Epidermal melanocyte (primary cell): Measurements from ENCODE around the gene PLA2G4C.

Experiments
- DNase-seq: peaks from one replicate; pipeline ENCODE4 v3.0.0; 2011; ENCODE audit warnings: low spot score; ENCODE audit not compliant: insufficient read length

Gene PLA2G4C

DNA sequence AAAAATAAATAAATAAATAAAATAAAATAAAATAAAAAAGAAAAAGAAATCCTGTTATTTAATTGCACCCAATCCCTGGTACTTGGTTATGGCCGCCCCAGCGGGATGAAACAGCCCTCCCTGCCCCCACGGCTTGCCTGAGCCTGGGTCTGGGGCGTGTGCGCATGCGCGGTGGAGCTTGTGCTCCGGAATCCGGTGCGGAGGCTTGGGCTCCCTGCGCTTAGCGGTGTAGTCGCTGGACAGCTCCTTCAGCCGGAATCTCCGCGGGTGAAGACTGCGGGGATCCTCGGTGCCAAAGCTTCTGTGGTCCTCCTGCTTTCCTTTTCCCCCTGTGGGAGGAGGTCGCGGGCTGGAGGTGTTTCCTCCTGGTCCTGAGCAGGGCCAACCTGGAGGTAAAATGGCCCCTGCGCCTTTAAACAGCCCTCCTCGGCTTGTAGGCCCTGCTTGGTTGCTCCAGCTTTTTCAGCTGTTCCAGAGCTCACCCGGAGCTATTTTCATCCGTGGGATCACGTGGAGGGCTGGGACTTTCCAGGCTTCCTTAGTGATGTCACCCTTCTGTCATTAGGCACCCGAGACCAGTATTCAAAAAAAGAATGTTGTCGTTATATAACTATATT is at the start of gene PLA2G4C:
PLA2G4C (minus strand) TSS at position 468 of the 617 bp plus-strand sequence. CDS start 4,288 bp downstream, outside the sequence.
- peak; percentile 93 for DNase-seq

DNA sequence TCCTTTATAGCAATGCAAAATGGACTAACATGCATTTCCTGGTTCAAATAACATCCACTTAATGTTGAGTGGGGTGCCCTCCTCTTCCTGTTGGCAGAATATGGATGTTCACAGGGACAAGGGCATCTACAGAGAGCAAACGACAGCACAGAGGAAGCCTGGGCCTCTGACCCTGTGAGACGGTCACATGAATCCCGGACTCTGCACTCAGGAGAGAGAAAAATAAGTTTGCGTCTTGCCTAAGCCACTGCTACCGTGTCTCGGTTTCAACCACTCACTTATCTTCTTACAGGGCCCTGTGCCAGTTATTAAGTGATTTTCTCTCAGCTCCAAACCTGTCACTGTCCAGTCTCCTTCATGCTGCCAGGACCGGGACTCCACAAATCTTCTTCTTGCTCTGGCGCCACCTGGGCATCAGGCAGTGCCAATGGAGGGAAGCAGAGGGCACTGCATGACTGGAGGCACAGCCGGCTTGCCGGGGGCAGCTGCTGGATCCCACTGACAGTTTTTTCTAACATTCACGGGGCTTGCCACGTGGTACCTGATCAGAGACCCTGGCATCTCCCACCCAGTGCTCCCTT is 47.7 kb upstream of the PLA2G4C start:
- DNase-seq = no peak

GRCh38 chr19:48154003-48154402 is 43.4 kb upstream of the PLA2G4C start:
- no peak for DNase-seq

DNA sequence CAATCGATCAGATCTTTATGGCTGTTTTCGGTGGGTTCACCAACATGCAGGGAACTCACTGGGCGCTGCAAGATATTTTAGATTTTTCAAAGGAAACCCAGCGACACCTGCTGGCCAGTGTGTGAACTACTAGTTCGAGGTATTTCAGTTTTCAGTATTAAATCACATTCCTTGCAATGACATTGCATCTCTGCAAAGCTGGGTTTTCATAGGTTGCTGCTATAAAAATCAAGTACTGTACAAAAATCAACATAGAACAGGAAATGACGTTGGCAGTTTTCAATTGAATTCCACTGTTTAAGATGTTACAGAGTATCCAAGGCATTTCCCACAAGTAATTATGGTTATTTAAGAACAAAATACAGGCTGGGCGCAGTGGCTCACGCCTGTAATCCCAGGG is 41.9 kb upstream of the PLA2G4C start:
- DNase-seq = peak; percentile 47

DNA sequence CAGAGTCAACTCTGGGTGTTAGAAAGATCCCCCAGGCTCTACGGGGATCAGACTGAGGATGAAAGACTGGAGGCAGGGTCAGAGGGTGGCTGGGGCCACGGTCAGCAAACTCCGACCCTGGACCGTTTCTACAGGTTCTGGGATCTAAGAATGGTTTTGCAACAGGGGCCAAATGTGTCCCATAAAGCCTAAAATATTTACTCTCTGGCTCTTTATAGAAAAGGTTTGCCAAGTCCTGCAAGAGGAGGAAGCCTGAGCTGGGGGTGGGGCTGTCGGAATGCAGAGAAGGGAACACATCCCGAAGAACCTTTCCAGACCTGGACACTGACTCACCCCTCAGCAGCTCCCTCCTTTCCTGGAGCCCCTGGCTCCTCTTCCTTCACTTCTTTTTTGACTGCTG is 38.8 kb upstream of the PLA2G4C start:
- DNase-seq = no peak

GRCh38 chr19:48148576-48148975 is 38.0 kb upstream of the PLA2G4C start:
- no peak for DNase-seq

- DNase-seq = no peak
These were observed 37.1 kb upstream of the PLA2G4C start for GRCh38 chr19:48147597-48148175.

- no peak for DNase-seq
These were observed 28.4 kb upstream of the PLA2G4C start for GRCh38 chr19:48139053-48139452.

DNA sequence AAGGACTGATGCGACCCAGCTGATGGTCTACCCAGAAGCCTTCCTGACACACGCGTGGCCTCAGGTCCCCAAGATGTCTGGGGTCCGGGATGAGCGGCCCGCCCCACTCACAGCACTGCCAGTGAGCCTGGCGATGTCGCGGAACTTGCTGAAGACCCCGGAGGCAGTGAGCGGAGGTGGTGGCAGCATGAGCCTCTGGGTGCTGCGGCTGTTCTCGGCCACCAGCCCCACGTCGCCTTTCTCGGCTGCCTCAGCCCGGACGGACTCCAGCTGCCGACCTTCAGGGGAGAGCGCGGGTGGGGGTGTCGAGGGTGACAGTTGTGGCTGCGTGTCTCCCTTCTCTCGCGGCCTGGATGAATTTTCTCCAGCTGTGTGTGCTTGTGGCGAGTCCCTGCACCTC is 26.8 kb upstream of the PLA2G4C start:
- no peak for DNase-seq

DNA sequence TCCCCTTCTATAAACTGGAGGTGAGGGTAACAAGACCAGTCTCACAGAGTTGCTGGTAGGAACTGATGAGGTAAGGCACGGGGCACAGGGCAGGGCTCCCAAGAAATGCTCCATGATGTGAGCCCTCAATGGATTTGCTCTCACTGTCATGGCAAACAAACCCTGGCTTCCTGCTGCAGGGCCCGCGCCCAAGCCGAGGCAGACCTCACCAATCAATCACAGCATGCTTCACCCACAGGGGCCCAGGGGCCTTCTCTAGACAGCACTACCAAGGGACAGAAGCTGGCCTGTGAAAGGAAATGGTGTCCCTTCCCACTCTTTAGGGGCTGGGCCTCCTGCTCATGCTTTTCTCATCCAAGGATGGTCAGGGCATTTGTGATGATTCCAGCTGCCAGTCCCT is 25.9 kb upstream of the PLA2G4C start:
- no peak for DNase-seq

DNA sequence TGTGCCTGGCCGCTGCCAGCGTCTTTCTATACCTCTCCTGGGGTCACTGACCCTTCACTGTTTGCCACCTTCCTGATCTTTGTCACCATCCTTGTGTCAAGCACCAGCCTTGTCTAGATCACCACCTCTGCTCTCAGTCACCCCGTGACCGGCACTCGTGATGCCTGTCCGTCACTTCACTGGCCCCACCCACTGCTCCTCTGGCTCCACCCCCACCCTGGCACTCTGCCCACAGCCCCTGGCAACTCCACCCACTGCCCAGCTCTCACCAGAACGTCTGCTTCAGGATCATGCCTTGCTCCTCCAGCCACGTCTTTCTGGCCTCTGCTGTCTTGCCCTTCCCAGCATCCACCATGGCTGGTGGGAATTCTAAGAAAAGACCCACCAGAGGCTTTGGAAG is 24.8 kb upstream of the PLA2G4C start:
- DNase-seq = peak; percentile 34

DNA sequence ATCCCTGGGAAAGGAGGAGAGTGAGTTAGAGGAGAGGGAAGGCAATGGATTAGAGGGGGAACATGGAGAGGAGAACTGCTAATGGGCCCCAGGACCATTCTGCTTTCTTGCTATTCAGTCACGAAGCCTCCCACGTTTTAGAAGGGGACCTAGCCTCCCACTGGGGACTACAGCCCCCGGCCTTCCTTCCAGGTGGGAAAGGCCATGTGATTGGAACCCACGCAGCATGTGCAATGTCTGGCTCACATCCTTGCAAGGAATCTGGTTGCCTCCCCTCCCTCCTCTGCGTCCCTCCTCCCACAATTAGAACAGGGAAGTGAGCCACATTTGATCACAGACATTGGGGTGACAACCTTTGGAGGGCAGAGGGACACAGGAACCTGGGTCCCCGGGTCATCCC is 22.5 kb upstream of the PLA2G4C start:
- DNase-seq = no peak

- DNase-seq = no peak
These were observed 16.9 kb upstream of the PLA2G4C start for GRCh38 chr19:48127561-48127960.

GRCh38 chr19:48123907-48124651 is 13.5 kb upstream of the PLA2G4C start:
- peak; percentile 34 for DNase-seq

GRCh38 chr19:48122421-48122820 is 11.8 kb upstream of the PLA2G4C start:
- no peak for DNase-seq

- peak; percentile 89 for DNase-seq
These were observed 11.3 kb upstream of the PLA2G4C start for GRCh38 chr19:48121909-48122371.

- no peak for DNase-seq
These were observed 10.4 kb upstream of the PLA2G4C start for GRCh38 chr19:48121066-48121465.

GRCh38 chr19:48120505-48120904 is 9.9 kb upstream of the PLA2G4C start:
- no peak for DNase-seq

GRCh38 chr19:48118131-48118517 is 7.5 kb upstream of the PLA2G4C start:
- DNase-seq = no peak

DNA sequence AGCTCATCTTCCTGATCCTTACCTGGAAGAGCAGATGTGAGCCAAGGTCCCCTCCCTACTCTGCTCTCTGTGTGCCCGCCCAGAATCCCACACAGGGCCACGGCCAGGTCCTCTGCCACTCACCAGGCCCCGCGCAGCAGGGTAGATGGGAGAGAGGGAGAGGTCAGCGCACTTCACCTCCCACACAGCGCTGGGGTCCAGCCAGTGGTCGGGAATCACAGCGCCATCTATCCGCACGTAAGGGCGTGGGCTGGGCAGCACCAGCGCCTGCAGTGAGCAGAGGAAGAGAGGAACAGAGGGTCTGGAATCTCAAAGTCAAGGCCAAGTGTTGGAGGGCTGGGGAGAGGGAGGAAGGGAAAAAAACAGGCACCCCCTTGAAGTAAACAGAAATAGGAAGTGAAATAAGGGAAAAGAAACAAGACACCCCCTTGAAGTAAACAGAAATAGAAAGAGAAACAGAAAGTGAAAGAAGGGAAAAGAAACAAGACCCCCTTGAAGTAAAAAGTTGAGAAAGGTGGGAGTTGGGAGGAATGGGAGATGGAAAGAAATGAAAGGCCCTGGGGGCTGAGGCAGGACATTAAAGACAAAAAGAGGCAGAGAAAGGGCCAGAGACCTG is 7.0 kb upstream of the PLA2G4C start:
- DNase-seq = no peak

- DNase-seq = no peak
These were observed 2.7 kb upstream of the PLA2G4C start for GRCh38 chr19:48113190-48113917.
